ENCODE data around the gene KIF26B.
"Not testable (repeated sequence)": the region's sequence is repeated elsewhere in the genome, so short reads cannot be mapped to it uniquely, and the experiment has no call there.

- TF ChIP-seq CTCF, EP300, POLR2AphosphoS5 (IDR thresholded peaks at IDR 0.05): not testable (repeated sequence)
Observed at GRCh38 chr1:245359101-245359680, 204.4 kb downstream of the KIF26B start.

Data from suprapubic skin (tissue), 4 donors.